SK-N-SH (cell line): ENCODE measurements around the gene CREB3L4.

Experiments
- CTCF ChIP-seq: fragments of 200-600 bp; sonication (generic); IDR thresholded peaks from 2 replicates; pipeline ENCODE4 v1.6.1; 2017; ENCODE audit warnings: antibody characterized with exemption, mild to moderate bottlenecking, moderate library complexity
- POLR2AphosphoS5 ChIP-seq: IDR thresholded peaks from 2 replicates; pipeline ENCODE4 v1.6.1; 2012; ENCODE audit warnings: low read depth, low read length
- RAD21 ChIP-seq: IDR thresholded peaks from 2 replicates; pipeline ENCODE4 v1.6.1; 2012; ENCODE audit warnings: mild to moderate bottlenecking, low read length
- RCOR1 ChIP-seq: fragments of 150-350 bp; IDR thresholded peaks from 2 replicates; pipeline ENCODE4 v1.6.1; 2017; ENCODE audit warnings: antibody characterized with exemption, low read length
- RFX5 ChIP-seq: IDR thresholded peaks from 2 replicates; pipeline ENCODE4 v1.6.1; 2012; ENCODE audit warnings: mild to moderate bottlenecking, improper control_type of control experiment, low read length
- USF2 ChIP-seq: fragments of 150-350 bp; IDR thresholded peaks from 2 replicates; pipeline ENCODE4 v1.6.1; 2017; ENCODE audit warnings: antibody characterized with exemption, low read length, low read depth, borderline replicate concordance

GRCh38 chr1:153956997-153957715 is 10.5 kb upstream of the CREB3L4 start:
- TF ChIP-seq CTCF = no peak
- no peak for TF ChIP-seq RFX5
- no peak for TF ChIP-seq POLR2AphosphoS5
- no peak for TF ChIP-seq RAD21
- TF ChIP-seq RCOR1 = no peak
- TF ChIP-seq USF2 = no peak
